GM23248 (cell line): ENCODE results near the gene SYNPO2. TPM values are rescaled to one million over a fixed set of nuclear protein-coding genes. Genes with fewer than 3 reads are reported as not detected.
"Not testable (repeated sequence)": the region's sequence is repeated elsewhere in the genome, so short reads cannot be mapped to it uniquely, and the experiment has no call there.

Experiments
- DNase-seq: peaks from one replicate; pipeline ENCODE4 v3.0.0-alpha.2; 2015
- H2AFZ ChIP-seq: fragments of 200-600 bp; sonication (generic); 2 replicates; pipeline ENCODE4 v1.6.1; 2016; ENCODE audit warnings: antibody characterized with exemption
- H3F3A ChIP-seq: fragments of 200-600 bp; sonication (generic); 2 replicates; pipeline ENCODE4 v1.6.1; 2016; ENCODE audit warnings: mild to moderate bottlenecking, antibody characterized with exemption, mixed run types; ENCODE audit not compliant: insufficient read depth
- H3K27ac ChIP-seq: fragments of 200-600 bp; sonication (generic); 2 replicates; pipeline ENCODE4 v1.5.1; 2016; ENCODE audit warnings: mild to moderate bottlenecking
- H3K27me3 ChIP-seq: fragments of 200-600 bp; sonication (generic); replicated peaks from 2 replicates; pipeline ENCODE4 v1.6.1; 2016; ENCODE audit warnings: mild to moderate bottlenecking; ENCODE audit not compliant: insufficient read depth
- H3K36me3 ChIP-seq: fragments of 200-600 bp; sonication (generic); 2 replicates; pipeline ENCODE4 v1.6.1; 2016; ENCODE audit warnings: low read depth, mild to moderate bottlenecking
- H3K4me1 ChIP-seq: fragments of 200-600 bp; sonication (generic); 2 replicates; pipeline ENCODE4 v1.6.1; 2016; ENCODE audit warnings: mild to moderate bottlenecking; ENCODE audit not compliant: insufficient read depth
- H3K4me2 ChIP-seq: fragments of 200-600 bp; sonication (generic); one replicate; pipeline ENCODE4 v1.6.1; 2016; ENCODE audit warnings: mild to moderate bottlenecking; ENCODE audit not compliant: unreplicated experiment
- H3K4me3 ChIP-seq: fragments of 200-600 bp; sonication (generic); 2 replicates; pipeline ENCODE4 v1.5.1; 2016; ENCODE audit warnings: mild to moderate bottlenecking
- H3K79me2 ChIP-seq: fragments of 200-600 bp; sonication (generic); 2 replicates; pipeline ENCODE4 v1.6.1; 2016; ENCODE audit warnings: mild to moderate bottlenecking; ENCODE audit not compliant: insufficient read depth
- H3K9ac ChIP-seq: fragments of 200-600 bp; sonication (generic); 2 replicates; pipeline ENCODE4 v1.6.1; 2016; ENCODE audit warnings: mild to moderate bottlenecking
- H3K9me2 ChIP-seq: fragments of 200-600 bp; sonication (generic); 2 replicates; pipeline ENCODE4 v1.6.1; 2016; ENCODE audit warnings: mixed run types, mild to moderate bottlenecking, moderate library complexity; ENCODE audit not compliant: insufficient read depth
- H3K9me3 ChIP-seq: fragments of 200-600 bp; sonication (generic); one replicate; pipeline ENCODE4 v1.6.1; 2017; ENCODE audit warnings: low read depth
- H4K20me1 ChIP-seq: fragments of 200-600 bp; sonication (generic); 2 replicates; pipeline ENCODE4 v1.6.0; 2016; ENCODE audit not compliant: insufficient read depth
- EZH2 ChIP-seq: fragments of 200-600 bp; sonication (generic); IDR thresholded peaks from 2 replicates; pipeline ENCODE4 v1.6.1; 2018; ENCODE audit warnings: antibody characterized with exemption, mild to moderate bottlenecking; ENCODE audit not compliant: insufficient read depth, poor library complexity, severe bottlenecking
- EZH2phosphoT487 ChIP-seq: fragments of 200-600 bp; sonication (generic); IDR thresholded peaks from 2 replicates; pipeline ENCODE4 v1.6.1; 2018; ENCODE audit warnings: antibody characterized with exemption, moderate library complexity, mild to moderate bottlenecking, low read depth; ENCODE audit not compliant: insufficient read depth
- WGBS, 2 experiments: methylation state at CpG; one replicate each; pipeline ENCODE4 v1.1.6; 2015 to 2017; ENCODE audit warnings: low lambda C conversion rate in 2 of 2, low coverage in 1 of 2; ENCODE audit errors: missing lambda C conversion rate in 2 of 2; 5-methylcytosine and 5-hydroxymethylcytosine counted together
- in situ Hi-C: fragments of 300-500 bp; cut with MboI; formaldehyde crosslinking; loops from 2 replicates; pipeline ENCODE4 v1.15.0; 2020
- polyA plus RNA-seq: library from polyadenylated mRNA; unstranded; fragments of >200 nt; fragmentation: Nextera tagmentation; extraction: Ambion mirVana; gene quantifications from 2 replicates; pipeline ENCODE4 v1.2.1, GENCODE V29; 2016
- total RNA-seq: library from RNA; depleted of rRNA; stranded (reverse); fragments of >200 nt; shearing (Covaris generic); gene quantifications from 2 replicates; pipeline ENCODE4 v1.2.3, GENCODE V29; 2014

SYNPO2 gene
- total and polyA plus RNA-seq, 2 experiments from 2014 or later = 3.1 to 5.0 TPM

GRCh38 chr4:119002476-119002875 is 113.8 kb downstream of the SYNPO2 start:
- Histone ChIP-seq H3K36me3 (no peaks in the 10 kb centered on the region), H3K9me2 (no peaks in the 10 kb centered on the region), H3K4me1 (peaks cover 11% of the 10 kb centered on the region), H3K79me2 (no peaks in the 10 kb centered on the region), H2AFZ (no peak overlapping the region), H3K9ac (no peak overlapping the region), H3K27ac (no peak overlapping the region), H4K20me1 (no peaks in the 10 kb centered on the region), H3K4me2 (no peak overlapping the region), H3K27me3 (no peaks in the 10 kb centered on the region), H3K9me3 (no peaks in the 10 kb centered on the region), H3F3A (peaks cover 7% of the 10 kb centered on the region), H3K4me3 (no peak overlapping the region)
- in situ Hi-C loops = no loop called here
- no peak for DNase-seq
- 75 to 81% methylated on average over 3 of the region's 3 CpGs for WGBS, 2 experiments
- TF ChIP-seq EZH2 (no peak), EZH2phosphoT487 (no peak)

- H3K4me3 ChIP-seq, H3K4me2 ChIP-seq, H3K27ac ChIP-seq, in situ Hi-C loops, H3K79me2 ChIP-seq, H3F3A ChIP-seq, H3K36me3 ChIP-seq, H3K9me2 ChIP-seq, H3K9ac ChIP-seq, H2AFZ ChIP-seq, H4K20me1 ChIP-seq, H3K27me3 ChIP-seq, H3K4me1 ChIP-seq, DNase-seq, H3K9me3 ChIP-seq: not testable (repeated sequence)
- WGBS, 2 experiments = 10 to 12% methylated on average over 1 of the region's 1 CpG
Measured at GRCh38 chr4:119003001-119003400, 114.3 kb downstream of the SYNPO2 start.

- WGBS, 2 experiments = 91 to 97% methylated on average over 2 of the region's 2 CpGs
- no peak overlapping the region for H2AFZ ChIP-seq
- no peaks in the 10 kb centered on the region for H3K9me3 ChIP-seq
Measured at GRCh38 chr4:119005928-119006460, 117.3 kb downstream of the SYNPO2 start.

GRCh38 chr4:119008761-119009160 is 120.1 kb downstream of the SYNPO2 start:
- H3K9me2 ChIP-seq = no peaks in the 10 kb centered on the region
- 68 to 70% methylated on average over 2 of the region's 2 CpGs for WGBS, 2 experiments
- H3K36me3 ChIP-seq = no peaks in the 10 kb centered on the region
- no peaks in the 10 kb centered on the region for H3K4me1 ChIP-seq
- H4K20me1 ChIP-seq = no peaks in the 10 kb centered on the region
- TF ChIP-seq EZH2phosphoT487 (no peak), EZH2 (no peak)
- no peaks in the 10 kb centered on the region for H3F3A ChIP-seq
- no peaks in the 10 kb centered on the region for H3K79me2 ChIP-seq
- H3K9me3 ChIP-seq = no peaks in the 10 kb centered on the region
- H3K4me2 ChIP-seq = no peak overlapping the region
- no peak overlapping the region for H3K27ac ChIP-seq
- no peaks in the 10 kb centered on the region for H3K27me3 ChIP-seq
- no peak for DNase-seq
- H2AFZ ChIP-seq = no peak overlapping the region
- H3K4me3 ChIP-seq = no peak overlapping the region
- in situ Hi-C loops = no loop called here
- H3K9ac ChIP-seq = no peak overlapping the region

More at GRCh38 chr4:119005928-119006460, 117.3 kb downstream of the SYNPO2 start:
- H3F3A ChIP-seq = no peaks in the 10 kb centered on the region
- H3K4me1 ChIP-seq = no peaks in the 10 kb centered on the region
- no peak overlapping the region for H3K9ac ChIP-seq
- no peaks in the 10 kb centered on the region for H3K27me3 ChIP-seq
- in situ Hi-C loops = no loop called here
- H3K4me3 ChIP-seq = no peak overlapping the region
- H4K20me1 ChIP-seq = no peaks in the 10 kb centered on the region
- no peak for TF ChIP-seq EZH2
- no peak for TF ChIP-seq EZH2phosphoT487
- H3K36me3 ChIP-seq = no peaks in the 10 kb centered on the region
- H3K9me2 ChIP-seq = no peaks in the 10 kb centered on the region
- no peak overlapping the region for H3K27ac ChIP-seq
- no peak overlapping the region for H3K4me2 ChIP-seq
- no peaks in the 10 kb centered on the region for H3K79me2 ChIP-seq
- no peak for DNase-seq

- H3K27me3 ChIP-seq, H3K79me2 ChIP-seq, H2AFZ ChIP-seq, H3K9me3 ChIP-seq, H3K4me1 ChIP-seq, H3K36me3 ChIP-seq, H3K9me2 ChIP-seq, in situ Hi-C loops, H3K27ac ChIP-seq, H3K4me2 ChIP-seq, H3F3A ChIP-seq, H3K9ac ChIP-seq, H4K20me1 ChIP-seq, DNase-seq, H3K4me3 ChIP-seq: not testable (repeated sequence)
- WGBS, 2 experiments = 63 to 75% methylated on average over 2 of the region's 2 CpGs
Measured at GRCh38 chr4:119010221-119010620, 121.6 kb downstream of the SYNPO2 start.
